Hypothalamus (tissue), 51 donors: ENCODE results near the gene ARHGAP24.

ENCODE experiments used
- DNase-seq, 51 donors: peaks; one replicate each; lab custom pipeline; 2025; lab: John Stamatoyannopoulos, UW

Gene ARHGAP24

DNA sequence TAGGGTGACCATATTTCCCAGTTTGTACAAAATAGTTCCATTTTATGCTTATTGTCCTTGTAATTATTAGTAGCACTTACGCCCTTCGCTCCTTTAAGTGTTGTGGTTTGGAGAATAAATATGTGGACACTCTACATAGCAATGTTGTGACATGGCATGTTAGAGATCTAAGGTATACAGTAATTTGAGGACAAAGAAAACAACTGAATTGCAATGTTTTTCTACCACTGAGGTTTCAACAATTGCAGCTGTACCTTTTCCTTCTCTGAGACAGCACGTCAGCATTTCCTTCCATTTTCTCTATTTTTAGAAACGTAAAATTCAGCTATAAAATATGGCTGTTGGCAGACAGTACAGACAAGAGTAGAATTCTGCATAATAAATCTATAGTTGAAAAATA lies 561.8 kb downstream of the ARHGAP24 start:
- no peak for DNase-seq

- no peak for DNase-seq
These were observed 563.1 kb downstream of the ARHGAP24 start for GRCh38 chr4:86038037-86038436.

DNA sequence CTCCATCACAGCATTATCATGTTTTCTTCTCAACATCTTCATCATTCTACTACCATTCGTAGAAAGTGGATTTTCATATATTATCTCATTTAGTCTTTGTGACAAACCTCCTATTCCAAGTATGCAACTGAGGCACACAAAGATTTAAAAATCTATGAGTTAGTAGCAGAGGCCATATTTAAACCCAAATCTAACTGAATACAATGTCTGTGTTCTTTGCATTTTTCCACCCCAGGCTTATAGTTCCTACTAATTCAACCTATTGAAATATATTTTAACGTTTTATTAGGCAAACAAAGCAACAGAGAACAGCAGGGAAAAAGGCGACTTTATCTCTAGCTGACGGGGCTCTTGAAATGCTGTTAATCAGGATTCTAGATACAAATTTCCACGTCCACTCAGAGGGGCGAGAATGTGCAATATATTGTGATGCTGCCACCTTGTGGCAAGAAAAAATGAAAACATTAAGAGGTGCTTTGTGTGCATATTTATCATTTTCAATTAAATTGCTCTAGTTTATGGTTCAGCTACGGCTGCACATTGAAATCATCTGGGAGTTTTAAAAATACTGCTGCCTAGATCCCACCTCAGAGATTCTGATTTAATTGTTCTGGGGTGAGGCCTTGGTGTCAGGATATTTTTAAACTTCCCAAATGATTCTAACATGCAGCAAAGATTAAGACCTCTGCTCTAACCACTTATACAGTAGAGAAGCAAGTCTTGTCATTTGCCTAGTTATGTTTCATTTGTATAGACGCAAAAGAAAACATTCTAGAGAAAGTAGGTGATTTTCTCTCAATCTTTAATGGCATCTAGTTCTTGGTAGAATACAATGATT lies 569.0 kb downstream of the ARHGAP24 start:
- DNase-seq, result peak in 10 of 51 donors; percentile 2 to 63 (median 12)

- no peak for DNase-seq
These were observed 569.6 kb downstream of the ARHGAP24 start for GRCh38 chr4:86044593-86044985.

GRCh38 chr4:86048426-86048825 lies 573.5 kb downstream of the ARHGAP24 start:
- no peak for DNase-seq

DNA sequence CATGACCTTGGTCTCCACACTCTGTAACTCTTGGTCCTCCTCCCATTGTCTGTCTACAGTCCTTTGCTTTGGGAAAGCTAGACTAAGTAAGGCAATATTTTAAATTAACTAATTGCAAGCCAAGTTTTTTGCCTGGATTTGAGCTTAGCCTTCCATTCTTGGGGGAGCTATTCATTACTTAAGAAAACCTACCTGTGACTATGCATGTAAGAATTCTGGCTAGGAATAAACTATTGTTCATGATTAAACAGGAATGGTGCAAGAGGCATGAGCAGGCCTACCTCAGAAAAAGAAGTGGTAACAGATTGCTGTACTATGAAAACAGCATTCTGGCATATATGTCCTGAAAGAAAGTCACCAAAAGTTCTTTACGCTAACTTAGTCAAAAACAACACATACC lies 575.5 kb downstream of the ARHGAP24 start:
- no peak for DNase-seq
